IMR-90 (cell line): ENCODE measurements around the gene OR2A25.
"Not testable (repeated sequence)": the region's sequence is repeated elsewhere in the genome, so short reads cannot be mapped to it uniquely, and the experiment has no call there.

Experiments used
- BHLHE40 ChIP-seq: fragments of 150-350 bp; IDR thresholded peaks from 2 replicates; pipeline ENCODE4 v1.6.1; 2016; ENCODE audit warnings: mild to moderate bottlenecking, low read depth, low read length
- CEBPB ChIP-seq: IDR thresholded peaks from 2 replicates; pipeline ENCODE4 v1.6.1; 2012; ENCODE audit warnings: low read depth, low read length, improper control_type of control experiment
- CHD1 ChIP-seq: IDR thresholded peaks from 2 replicates; pipeline ENCODE4 v1.6.1; 2012; ENCODE audit warnings: low read depth, low read length, improper control_type of control experiment
- CTCF ChIP-seq: conservative IDR thresholded peaks from 2 replicates; pipeline ENCODE4 v1.5.1; 2012; ENCODE audit warnings: mild to moderate bottlenecking, low read depth, low read length, improper control_type of control experiment
- ELK1 ChIP-seq: fragments of 150-350 bp; IDR thresholded peaks from 2 replicates; pipeline ENCODE4 v1.6.1; 2016; ENCODE audit warnings: low read depth, mild to moderate bottlenecking, low read length, moderate library complexity, borderline replicate concordance
- FOS ChIP-seq: fragments of 150-350 bp; IDR thresholded peaks from 2 replicates; pipeline ENCODE4 v1.6.1; 2016; ENCODE audit warnings: low read depth, low read length
- MAFK ChIP-seq: IDR thresholded peaks from 2 replicates; pipeline ENCODE4 v1.6.1; 2012; ENCODE audit warnings: low read depth, low read length, improper control_type of control experiment
- MXI1 ChIP-seq: IDR thresholded peaks from 2 replicates; pipeline ENCODE4 v1.6.1; 2012; ENCODE audit warnings: low read depth, mild to moderate bottlenecking, low read length, moderate library complexity, borderline replicate concordance
- POLR2A ChIP-seq: IDR thresholded peaks from 2 replicates; pipeline ENCODE4 v1.6.1; 2012; ENCODE audit warnings: mild to moderate bottlenecking, low read depth, low read length
- RAD21 ChIP-seq: IDR thresholded peaks from 2 replicates; pipeline ENCODE4 v1.6.1; 2012; ENCODE audit warnings: low read length, improper control_type of control experiment
- RCOR1 ChIP-seq: IDR thresholded peaks from 2 replicates; pipeline ENCODE4 v1.6.1; 2012; ENCODE audit warnings: mild to moderate bottlenecking, low read length, improper control_type of control experiment; ENCODE audit not compliant: insufficient replicate concordance
- SMC3 ChIP-seq: fragments of 150-350 bp; IDR thresholded peaks from 2 replicates; pipeline ENCODE4 v1.6.1; 2016; ENCODE audit warnings: low read depth, mild to moderate bottlenecking, antibody characterized with exemption, low read length, moderate library complexity
- USF2 ChIP-seq: fragments of 150-350 bp; IDR thresholded peaks from 2 replicates; pipeline ENCODE4 v1.6.1; 2017; ENCODE audit warnings: mild to moderate bottlenecking, antibody characterized with exemption, low read length, low read depth

- not testable (repeated sequence) for TF ChIP-seq BHLHE40, CTCF, POLR2A, CHD1, SMC3, MAFK, ELK1, CEBPB, USF2, FOS, MXI1, RAD21, RCOR1
Measured at GRCh38 chr7:144050884-144051283, 18.7 kb upstream of the OR2A25 start.
